Muscle layer of duodenum (tissue), 2 donors: Measurements from ENCODE around the gene USP43.
"Not testable (repeated sequence)": the region's sequence is repeated elsewhere in the genome, so short reads cannot be mapped to it uniquely, and the experiment has no call there.

Experiments used
- H3K27ac ChIP-seq: one replicate; pipeline ENCODE4 v1.7.0; 2013; ENCODE audit warnings: mild to moderate bottlenecking, low read length
- H3K27me3 ChIP-seq: one replicate; pipeline ENCODE4 v1.7.0; 2013; ENCODE audit warnings: low read depth, mild to moderate bottlenecking, control low read depth, low read length
- H3K36me3 ChIP-seq, 2 donors: one replicate each; pipeline ENCODE4 v1.7.0; 2013; ENCODE audit warnings: low read length in 2 of 2, control low read depth in 1 of 2, mild to moderate bottlenecking in 1 of 2; ENCODE audit not compliant: insufficient read depth in 2 of 2, control insufficient read depth in 1 of 2
- H3K4me1 ChIP-seq, 2 donors: one replicate each; pipeline ENCODE4 v1.7.0; 2013; ENCODE audit warnings: low read length in 2 of 2, mild to moderate bottlenecking in 2 of 2, control low read depth in 1 of 2, moderate library complexity in 1 of 2; ENCODE audit not compliant: insufficient read depth in 2 of 2, control insufficient read depth in 1 of 2
- H3K4me3 ChIP-seq, 2 donors: one replicate each; pipeline ENCODE4 v1.7.0; 2013; ENCODE audit warnings: low read length in 2 of 2, low read depth in 1 of 2, mild to moderate bottlenecking in 1 of 2
- H3K9me3 ChIP-seq, 2 donors: one replicate each; pipeline ENCODE4 v1.7.0; 2013; ENCODE audit warnings: low read length in 2 of 2, control low read depth in 1 of 2, mild to moderate bottlenecking in 1 of 2; ENCODE audit not compliant: control insufficient read depth in 1 of 2
- donor health status: healthy.

The USP43 gene

GRCh38 chr17:9644910-9645751 is at the start of gene USP43:
TSS of gene USP43 (plus strand) at chr17:9645517. CDS start at chr17:9645633, 116 bp downstream.
- H3K4me3 ChIP-seq = peak within 1 kb of the TSS; percentile 78 to 79
- peaks cover 9% of the 10 kb centered on the region for H3K27me3 ChIP-seq
- H3K4me1 ChIP-seq = peaks cover 0 to 20% of the 10 kb centered on the region in 2 donors
- peaks cover 0 to 3% of the 10 kb centered on the region in 2 donors for H3K9me3 ChIP-seq
- H3K27ac ChIP-seq = peak within 1 kb of the TSS; percentile 83
- H3K36me3 ChIP-seq = no peaks in the 10 kb centered on the region

GRCh38 chr17:9597638-9598037 is 47.7 kb upstream of the USP43 start:
- H3K27me3 ChIP-seq, H3K36me3 ChIP-seq, H3K9me3 ChIP-seq, H3K27ac ChIP-seq, H3K4me1 ChIP-seq, H3K4me3 ChIP-seq: not testable (repeated sequence)

DNA sequence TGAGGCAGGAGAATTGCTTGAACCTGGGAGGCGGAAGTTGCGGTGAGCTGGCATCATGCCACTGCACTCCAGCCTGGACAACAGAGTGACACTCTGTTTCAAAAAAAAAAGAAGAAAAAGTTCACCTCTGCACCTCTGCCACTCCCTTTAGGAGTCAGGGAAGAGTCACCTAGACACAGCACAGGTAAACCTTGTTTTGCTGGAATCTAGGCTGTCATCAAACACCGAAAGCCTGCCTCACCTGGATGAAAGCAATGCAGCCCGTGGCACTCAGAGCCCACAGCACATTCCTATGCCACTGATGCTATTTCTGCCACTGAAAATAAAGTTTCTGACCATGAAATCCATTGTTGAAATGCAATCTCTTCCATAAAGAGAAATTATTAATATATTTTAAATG is 46.7 kb upstream of the USP43 start:
- no peak overlapping the region for H3K27ac ChIP-seq
- H3K4me3 ChIP-seq = no peak overlapping the region
- no peaks in the 10 kb centered on the region for H3K4me1 ChIP-seq
- H3K9me3 ChIP-seq = no peaks in the 10 kb centered on the region
- H3K36me3 ChIP-seq = no peaks in the 10 kb centered on the region
- no peaks in the 10 kb centered on the region for H3K27me3 ChIP-seq

- H3K27me3 ChIP-seq, H3K36me3 ChIP-seq, H3K4me3 ChIP-seq, H3K4me1 ChIP-seq, H3K27ac ChIP-seq, H3K9me3 ChIP-seq: not testable (repeated sequence)
These were observed 40.7 kb upstream of the USP43 start for GRCh38 chr17:9604583-9604982.

- H3K9me3 ChIP-seq = no peaks in the 10 kb centered on the region
- no peaks in the 10 kb centered on the region for H3K36me3 ChIP-seq
These were observed 38.9 kb upstream of the USP43 start for GRCh38 chr17:9606453-9606852.

GRCh38 chr17:9607058-9607457 is 38.3 kb upstream of the USP43 start:
- H3K9me3 ChIP-seq, H3K27ac ChIP-seq, H3K4me1 ChIP-seq, H3K27me3 ChIP-seq, H3K36me3 ChIP-seq, H3K4me3 ChIP-seq: not testable (repeated sequence)

More at GRCh38 chr17:9606453-9606852, 38.9 kb upstream of the USP43 start:
- Histone ChIP-seq H3K4me3 (no peak overlapping the region), H3K27me3 (no peaks in the 10 kb centered on the region), H3K4me1 (no peaks in the 10 kb centered on the region), H3K27ac (no peak overlapping the region)

- H3K27ac ChIP-seq = no peak overlapping the region
- no peaks in the 10 kb centered on the region for H3K9me3 ChIP-seq
- no peak overlapping the region for H3K4me3 ChIP-seq
- no peaks in the 10 kb centered on the region for H3K27me3 ChIP-seq
- H3K4me1 ChIP-seq = no peaks in the 10 kb centered on the region
- H3K36me3 ChIP-seq = no peaks in the 10 kb centered on the region
These were observed 33.8 kb upstream of the USP43 start for GRCh38 chr17:9611557-9611956.

DNA sequence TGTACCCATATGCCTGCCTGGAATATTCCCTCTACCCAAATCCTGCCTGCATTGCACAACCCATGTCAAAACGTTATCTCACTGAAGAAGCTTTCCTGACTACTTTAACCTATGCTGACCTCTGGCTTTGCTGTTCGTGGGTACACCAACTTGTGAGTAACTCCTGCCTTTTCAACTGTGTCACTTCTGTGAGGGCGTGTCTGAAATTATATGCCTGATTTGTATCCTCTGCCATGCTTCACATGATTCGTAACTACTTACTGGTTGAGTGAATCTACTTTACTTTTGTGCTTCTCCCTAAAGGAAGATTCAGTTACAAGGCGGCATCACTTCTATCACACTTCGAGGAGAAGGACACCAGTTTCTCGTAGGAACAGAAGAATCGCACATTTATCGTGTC is 33.3 kb upstream of the USP43 start:
- no peak overlapping the region for H3K27ac ChIP-seq
- H3K4me3 ChIP-seq = no peak overlapping the region
- H3K4me1 ChIP-seq = no peaks in the 10 kb centered on the region
- no peaks in the 10 kb centered on the region for H3K27me3 ChIP-seq
- no peaks in the 10 kb centered on the region for H3K9me3 ChIP-seq
- no peaks in the 10 kb centered on the region for H3K36me3 ChIP-seq

DNA sequence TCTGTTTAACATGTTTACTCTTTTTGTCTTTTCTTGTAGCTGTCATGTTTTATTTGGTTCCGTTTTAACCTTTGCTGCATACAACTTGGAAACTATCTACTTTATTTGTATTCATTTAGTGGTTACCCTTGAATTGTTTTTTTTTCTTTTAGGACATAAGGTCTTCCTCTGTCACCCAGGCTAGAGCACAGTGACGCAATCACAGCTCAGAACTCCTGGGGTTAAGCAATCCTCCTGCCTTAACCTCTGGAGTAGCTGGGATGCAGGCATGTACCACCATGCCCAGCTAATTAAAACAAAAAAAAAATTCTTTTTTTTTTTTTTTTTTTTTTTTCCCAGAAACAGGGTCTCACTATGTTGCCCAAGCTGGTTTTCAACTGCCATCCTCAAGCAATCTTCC is 29.8 kb upstream of the USP43 start:
- no peak overlapping the region for H3K27ac ChIP-seq
- H3K9me3 ChIP-seq = no peaks in the 10 kb centered on the region
- no peaks in the 10 kb centered on the region for H3K27me3 ChIP-seq
- H3K36me3 ChIP-seq = no peaks in the 10 kb centered on the region
- H3K4me1 ChIP-seq = no peaks in the 10 kb centered on the region
- no peak overlapping the region for H3K4me3 ChIP-seq

- Histone ChIP-seq H3K9me3 (peaks cover 5 to 18% of the 10 kb centered on the region in 2 donors), H3K36me3 (no peaks in the 10 kb centered on the region), H3K27ac (no peak overlapping the region), H3K4me3 (no peak overlapping the region), H3K27me3 (no peaks in the 10 kb centered on the region), H3K4me1 (no peaks in the 10 kb centered on the region)
These were observed 22.4 kb upstream of the USP43 start for GRCh38 chr17:9622961-9623360.

GRCh38 chr17:9628509-9628908 is 16.8 kb upstream of the USP43 start:
- Histone ChIP-seq H3K27me3 (no peaks in the 10 kb centered on the region), H3K9me3 (peaks cover 5 to 9% of the 10 kb centered on the region in 2 donors), H3K36me3 (no peaks in the 10 kb centered on the region), H3K4me1 (no peaks in the 10 kb centered on the region), H3K27ac (no peak overlapping the region), H3K4me3 (no peak overlapping the region)

GRCh38 chr17:9632741-9633140 is 12.6 kb upstream of the USP43 start:
- H3K36me3 ChIP-seq = no peaks in the 10 kb centered on the region
- H3K4me3 ChIP-seq = no peak overlapping the region
- H3K4me1 ChIP-seq = no peaks in the 10 kb centered on the region
- no peaks in the 10 kb centered on the region for H3K9me3 ChIP-seq
- H3K27me3 ChIP-seq = no peaks in the 10 kb centered on the region
- no peak overlapping the region for H3K27ac ChIP-seq
